GM18868 (cell line): ENCODE results near the gene ORM1.
A peak's percentile ranks its signal among the peaks of the same experiment; 100 is the strongest.

Source experiments
- ATAC-seq: cut with Tn5 transposase; IDR thresholded peaks from one replicate; pipeline ENCODE4 v1.9.1; 2021; ENCODE audit warnings: mild to moderate bottlenecking, moderate library complexity; ENCODE audit not compliant: unreplicated experiment

Gene ORM1

DNA sequence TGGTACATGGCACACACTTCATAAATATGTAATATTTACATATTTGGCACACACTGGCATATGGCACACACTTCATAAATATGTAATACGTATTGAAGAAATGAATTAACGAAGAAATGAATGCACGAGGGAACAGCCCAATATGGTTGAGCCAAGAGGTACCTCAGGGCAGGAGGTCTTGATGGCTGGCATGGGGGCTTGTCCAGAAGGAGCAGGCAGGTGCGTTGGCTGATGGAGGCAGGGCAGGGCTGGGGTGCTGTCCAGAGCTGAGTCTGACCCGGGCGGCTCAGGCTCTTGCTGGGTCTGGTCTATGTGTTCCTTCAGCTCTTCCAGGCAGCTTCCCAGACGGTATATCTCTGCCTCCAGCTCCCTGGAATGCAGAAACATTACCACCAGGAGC lies 38.6 kb downstream of the ORM1 start:
- ATAC-seq: no peak

DNA sequence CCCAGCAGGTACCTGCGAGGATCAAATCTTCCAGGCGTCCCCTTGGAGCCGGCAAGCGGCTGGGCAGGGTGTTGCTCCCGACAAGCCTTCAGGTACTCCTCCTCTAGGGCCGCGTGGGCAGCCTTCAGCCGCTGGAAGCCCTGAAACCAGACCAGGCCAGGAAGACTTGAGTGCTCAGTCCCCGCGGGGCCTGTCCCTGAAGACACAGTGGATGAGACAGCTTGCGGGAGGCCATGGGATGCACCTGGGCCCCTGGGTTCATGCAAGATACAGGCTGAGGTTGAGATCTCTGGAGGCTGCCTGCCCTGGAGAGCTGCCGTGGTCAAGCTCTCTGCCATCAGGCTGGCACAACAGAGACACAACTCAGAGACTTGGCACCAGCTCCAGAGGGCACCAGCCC lies 39.5 kb downstream of the ORM1 start:
- ATAC-seq: no peak

DNA sequence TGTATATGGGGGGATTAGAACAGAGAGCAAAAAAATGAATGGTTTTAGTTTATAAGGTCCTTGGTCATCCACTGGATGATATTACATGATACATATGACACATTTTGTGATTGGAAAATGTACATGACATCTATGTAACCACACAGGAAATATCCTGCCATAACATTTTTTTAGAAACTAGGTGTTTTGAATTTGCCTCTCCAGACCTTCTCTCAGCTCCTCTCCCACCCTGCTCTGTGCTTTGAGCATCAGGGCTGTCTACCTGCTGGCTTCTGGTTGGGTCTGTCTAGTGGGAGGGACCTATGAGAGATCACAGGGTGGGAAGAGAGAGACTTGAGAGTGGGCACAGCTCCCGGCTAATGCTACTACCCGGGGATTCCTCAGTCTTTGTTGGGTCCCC lies 40.5 kb downstream of the ORM1 start:
- ATAC-seq: no peak

DNA sequence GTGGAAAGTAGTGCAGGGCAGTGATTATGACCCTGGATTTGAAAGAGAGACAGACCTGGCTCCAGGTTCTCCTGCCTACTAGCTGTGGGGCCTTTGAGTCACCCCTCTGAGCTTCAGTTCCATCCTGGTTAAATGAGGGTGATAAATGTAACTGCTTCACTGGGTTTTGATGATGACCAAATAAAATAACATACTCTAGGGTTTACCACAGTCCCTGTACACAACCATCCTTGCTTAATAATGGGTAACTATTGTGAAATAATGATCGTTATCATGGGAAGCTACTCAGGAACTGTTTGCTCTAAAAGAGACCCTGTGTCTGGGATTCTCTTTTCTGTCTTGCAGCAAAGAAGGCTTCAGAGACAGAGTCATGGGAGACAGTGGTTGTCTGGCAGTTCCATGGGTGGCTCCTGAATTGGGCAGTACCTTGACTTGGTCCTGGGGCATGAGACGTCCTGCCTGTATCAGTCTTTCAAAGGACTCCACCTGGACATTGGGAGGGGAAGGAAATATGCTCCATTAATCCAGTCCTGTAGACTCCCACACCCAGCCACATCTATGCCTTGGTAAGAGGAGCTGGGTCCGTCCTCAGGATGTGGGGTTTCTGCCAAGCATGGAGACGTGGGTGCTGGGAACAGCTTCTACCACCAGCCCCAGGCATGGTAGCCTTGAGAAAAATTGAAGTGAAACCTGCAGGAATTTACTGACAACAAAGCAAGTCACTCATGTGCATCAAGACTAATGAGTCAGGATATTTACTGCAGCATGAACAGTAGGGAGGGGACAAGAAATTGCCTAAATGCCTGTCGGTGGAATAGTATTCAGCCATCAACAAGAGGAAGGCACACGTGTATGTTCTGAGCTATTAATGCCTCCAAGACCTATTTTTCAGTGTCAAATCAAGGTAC lies 41.5 kb downstream of the ORM1 start:
- ATAC-seq: peak; percentile 35

DNA sequence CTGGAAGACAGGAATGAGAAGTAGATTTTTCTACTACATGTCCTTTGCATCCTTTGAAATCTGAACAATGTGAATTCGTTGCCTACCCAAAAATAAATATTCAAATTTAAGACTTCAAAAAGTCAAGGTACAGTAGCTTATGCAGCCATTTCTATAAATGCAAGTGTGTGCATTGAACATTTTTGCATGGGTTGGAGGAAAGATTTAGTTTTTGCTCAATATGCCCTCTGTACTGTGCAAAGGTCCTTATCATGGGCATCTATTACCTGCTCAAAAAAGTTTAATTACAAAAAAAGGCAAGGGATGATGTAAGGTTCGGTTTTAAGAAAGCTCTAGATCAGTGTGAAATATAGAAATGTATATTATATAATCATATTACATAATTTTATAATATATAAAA lies 42.3 kb downstream of the ORM1 start:
- ATAC-seq: no peak

DNA sequence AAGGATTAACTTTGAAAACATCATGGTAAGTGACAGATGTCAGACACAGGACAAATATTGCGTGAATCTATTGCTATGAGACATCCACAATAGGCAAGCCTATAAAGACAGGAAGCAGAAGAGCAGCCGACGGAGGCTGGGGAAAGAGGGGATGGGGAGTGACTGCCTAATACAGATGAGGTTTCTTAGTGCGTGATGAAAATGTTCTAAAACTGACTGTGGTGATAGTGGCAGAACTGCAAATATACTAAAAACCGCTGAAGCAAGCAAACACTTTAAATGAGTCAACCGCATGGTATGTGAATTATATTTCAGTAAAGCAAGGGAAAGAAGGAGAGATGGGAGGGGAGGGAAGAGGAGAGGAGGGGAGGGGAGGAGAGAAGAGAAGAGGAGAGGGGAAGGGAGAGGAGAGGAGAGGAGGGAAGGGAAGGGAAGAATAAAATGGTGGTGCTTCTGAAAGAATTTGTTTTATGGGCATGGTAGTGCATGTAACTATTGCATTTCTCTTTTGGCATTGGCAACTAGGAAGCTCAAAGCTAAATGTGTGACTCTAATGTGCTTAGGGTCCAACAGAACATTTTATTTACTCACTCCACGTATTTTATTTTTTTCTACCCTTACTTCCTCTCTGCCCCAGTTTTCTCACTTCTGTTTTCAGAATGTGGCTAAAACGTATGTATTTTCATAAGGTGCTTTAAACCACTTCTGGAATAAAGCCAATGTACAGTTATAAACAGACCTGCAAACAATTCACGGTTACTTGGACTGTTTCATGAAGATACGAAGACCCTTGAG lies 43.6 kb downstream of the ORM1 start:
- peak; percentile 65 for ATAC-seq

DNA sequence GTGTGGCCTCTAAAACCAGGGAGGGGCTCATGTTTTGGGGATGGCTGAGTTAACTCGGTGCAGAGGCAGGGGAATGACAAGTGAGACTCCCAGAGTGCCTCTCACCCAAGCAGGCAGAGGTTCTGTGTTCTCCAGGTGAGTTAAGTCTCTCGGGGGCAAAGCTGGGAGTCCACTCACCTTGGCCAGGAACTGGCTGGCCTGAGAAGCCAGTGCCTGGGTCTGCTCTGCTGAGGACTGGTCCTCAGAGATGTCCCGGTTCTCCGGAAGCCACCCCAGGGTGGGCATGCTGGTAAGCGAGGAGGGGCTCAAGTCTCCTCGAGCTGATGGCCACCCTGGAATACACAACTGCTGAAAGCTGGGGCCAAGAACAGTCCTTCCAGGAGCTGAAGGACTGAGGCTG lies 44.5 kb downstream of the ORM1 start:
- ATAC-seq: no peak

DNA sequence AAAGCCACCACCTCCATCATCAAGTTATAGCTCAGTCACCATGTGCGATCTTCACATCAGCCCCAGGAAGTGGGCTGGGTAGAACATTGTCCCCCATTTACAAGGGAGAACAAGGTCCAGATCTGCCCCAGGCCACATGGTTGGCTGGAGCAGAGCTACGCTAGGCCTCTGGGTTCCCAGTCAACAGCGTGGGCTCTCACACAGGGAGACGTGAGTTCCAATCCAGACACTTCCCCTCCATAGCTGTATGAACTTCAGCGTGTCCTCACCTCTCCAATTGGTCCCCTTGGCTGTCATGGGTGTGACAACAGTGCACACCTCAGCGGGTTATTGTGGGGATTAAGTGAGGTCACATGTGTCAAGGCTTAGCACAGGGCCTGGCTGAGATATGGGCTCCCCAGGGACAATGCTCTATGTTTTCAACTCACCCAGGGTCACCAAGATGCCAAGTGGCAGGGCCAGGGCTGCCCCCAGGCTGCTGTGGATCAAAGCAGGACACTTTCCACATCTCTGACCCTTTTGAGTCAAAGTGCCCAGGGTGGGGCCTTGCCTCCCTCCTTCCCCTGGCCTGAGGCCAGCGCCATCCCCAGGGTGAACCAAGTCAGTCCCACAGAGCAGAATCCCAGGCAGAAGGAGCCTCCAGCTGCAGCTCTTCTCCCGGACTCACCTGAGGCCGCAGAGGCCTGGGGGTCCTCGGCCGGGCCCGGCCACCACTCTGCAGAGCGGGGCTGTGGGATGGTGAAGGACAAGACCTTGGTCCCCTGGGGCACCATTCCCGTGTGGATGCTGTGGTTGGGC lies 45.1 kb downstream of the ORM1 start:
- no peak for ATAC-seq

DNA sequence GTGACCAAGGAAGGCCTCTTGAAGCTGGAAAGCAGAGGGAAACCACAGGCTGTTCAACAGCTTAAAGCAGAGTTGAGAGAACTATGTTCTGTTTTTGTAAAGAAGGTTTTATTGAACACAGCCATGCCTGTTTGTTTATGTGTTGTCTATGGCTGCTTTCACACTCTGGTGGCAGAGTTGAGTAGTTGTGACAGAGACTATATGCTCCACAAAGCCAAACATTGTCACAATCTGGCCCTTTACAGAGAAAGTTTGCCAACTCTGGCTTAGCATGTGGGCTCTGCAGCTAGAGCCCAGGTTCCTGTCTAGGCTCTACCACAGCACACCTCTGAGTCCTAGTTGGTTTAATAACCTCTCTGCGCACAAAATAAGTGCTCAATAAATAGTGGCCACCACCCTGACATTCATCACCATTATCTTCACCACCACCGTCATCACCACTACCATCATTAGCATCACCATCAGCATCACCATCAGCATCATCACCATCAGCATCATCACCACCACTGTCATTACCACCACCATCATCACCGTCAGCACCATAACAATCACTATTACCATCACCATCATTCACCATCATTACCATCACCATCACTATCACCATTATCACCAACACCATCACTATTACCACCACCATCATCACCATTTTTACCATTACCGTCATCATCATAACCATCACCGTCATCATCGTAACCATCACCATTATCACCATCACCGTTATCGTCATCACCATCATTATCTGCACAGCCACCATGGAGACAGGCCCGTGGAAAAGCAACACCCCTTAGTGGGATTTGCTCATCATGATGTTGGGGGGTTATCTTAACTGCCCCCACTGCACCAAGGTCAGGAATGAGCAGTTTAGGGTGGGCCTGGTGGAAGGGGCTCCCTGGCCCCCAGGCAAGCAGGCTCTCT lies 46.6 kb downstream of the ORM1 start:
- ATAC-seq: no peak

DNA sequence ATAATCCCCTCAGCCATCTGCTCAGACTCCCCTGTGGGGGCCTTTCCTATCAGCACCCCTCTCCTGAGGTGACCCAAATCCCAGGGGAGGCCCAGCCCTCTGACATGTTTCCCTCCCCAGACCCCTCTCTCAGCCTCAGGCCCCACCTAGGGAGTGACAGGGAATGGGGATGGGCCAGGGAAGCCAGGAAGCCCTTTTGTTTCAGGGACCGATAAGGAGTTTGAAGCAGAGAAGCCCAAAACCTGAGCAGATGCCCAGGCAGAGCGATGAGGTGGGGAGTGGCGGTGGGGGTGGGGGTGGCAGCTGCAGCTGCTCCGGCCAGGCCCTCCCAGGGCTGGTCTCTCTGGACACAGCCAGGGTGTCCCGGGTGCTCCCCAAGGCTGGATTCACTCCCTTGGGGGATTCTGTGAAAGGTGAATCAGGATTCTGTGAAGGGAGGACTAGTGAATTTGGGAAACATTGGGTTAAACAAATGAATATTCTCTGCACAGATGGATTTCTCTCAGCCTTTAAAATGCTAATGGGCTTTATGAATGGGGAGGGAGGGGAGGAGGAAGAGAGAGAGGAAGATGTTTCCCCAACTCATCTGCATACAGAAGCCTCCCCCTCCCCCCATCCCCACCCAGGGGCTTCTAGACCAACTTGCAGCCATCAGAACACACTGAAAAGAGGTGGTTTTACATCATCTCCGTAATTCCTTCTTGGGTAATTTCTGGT lies 47.5 kb downstream of the ORM1 start:
- no peak for ATAC-seq

DNA sequence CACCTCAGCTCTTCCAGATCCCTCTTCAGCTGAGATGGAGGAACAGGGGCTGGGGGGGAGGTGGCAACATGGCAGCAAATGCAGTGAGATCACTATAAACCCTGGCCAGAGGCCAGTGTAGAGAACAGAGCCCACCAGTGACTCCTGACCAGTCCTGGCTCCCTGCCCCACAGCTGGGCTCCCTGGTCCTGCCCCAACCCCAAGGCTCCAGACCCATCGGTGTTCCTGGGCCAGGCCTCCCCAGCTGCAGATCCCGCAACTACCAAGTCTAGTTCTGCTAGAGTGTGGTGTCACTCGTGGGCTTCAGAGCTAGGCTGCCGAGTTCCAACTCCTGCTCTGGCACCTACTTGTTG lies 48.0 kb downstream of the ORM1 start:
- no peak for ATAC-seq

DNA sequence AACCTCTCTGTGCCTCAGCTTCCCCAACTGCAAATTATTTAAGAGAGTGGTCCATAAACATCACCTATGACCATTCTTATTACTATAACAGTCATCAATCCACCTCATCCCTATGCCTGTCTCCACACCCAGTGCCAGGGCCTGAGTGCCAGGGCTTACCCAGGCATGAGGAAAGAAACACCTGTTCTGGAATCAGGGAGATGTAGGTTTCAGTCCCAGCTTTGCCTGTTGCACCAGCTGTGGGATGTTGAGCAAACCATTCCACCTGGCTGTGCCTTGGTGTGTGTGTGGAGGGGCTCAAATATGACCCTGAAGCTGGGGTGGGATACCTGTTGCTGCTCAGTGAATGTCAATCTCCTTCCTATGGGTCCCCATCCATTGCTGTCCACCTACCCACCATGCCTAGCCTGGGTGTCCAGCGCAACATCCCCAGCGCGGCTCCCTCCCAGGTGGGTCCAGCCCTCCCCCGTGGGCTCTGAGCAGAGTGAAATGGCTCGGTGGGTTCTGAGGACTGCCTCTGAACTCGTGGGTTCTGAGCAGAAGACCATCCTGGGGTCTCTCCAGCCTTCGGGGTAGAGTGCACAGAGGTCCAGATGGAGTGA lies 48.5 kb downstream of the ORM1 start:
- ATAC-seq: no peak

DNA sequence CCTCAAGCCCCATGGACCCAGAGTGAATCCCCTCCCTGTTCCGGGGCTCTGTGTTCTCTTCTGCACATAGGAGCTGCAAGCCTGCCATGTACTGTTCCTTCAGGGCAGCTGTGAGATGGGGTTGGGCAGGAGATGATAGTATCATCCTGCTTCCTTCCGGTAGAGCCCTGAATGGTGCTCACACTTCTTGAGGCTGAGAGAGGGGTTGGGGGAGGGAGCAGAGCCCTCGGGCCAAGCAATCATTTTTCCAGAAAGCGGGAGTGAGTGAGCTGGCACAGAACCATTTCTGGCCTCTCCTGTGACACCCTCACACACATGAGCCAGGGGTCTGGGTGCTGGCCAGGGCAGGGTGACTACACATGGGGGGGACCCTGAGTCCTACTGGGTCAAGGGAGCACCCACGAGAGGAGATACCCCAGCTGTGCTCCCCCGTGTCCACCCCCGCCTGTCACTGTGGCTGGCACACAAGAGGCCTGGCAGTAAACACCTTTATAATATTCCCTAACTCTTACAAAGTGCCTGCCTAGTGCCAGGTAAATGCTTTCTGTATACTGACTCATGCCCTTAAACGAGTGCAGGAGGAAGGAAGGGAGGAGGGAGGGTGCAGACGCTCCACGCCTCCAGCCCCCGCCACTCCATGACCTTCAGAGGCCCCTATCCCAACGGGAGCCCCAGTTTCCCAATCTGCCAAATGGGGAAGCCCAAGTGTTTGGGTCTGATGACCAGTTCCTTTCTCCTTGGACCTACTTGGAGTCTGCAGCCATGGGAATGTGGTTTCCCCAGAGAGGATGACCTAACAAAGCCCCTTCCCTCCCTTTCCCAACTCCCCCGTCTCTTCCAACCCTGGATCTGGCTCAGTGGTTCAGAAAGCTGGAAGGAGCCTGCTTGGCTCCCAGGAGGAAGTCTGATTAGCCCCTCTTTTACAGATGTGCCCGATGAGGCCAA lies 49.3 kb downstream of the ORM1 start:
- peak; percentile 29 for ATAC-seq

DNA sequence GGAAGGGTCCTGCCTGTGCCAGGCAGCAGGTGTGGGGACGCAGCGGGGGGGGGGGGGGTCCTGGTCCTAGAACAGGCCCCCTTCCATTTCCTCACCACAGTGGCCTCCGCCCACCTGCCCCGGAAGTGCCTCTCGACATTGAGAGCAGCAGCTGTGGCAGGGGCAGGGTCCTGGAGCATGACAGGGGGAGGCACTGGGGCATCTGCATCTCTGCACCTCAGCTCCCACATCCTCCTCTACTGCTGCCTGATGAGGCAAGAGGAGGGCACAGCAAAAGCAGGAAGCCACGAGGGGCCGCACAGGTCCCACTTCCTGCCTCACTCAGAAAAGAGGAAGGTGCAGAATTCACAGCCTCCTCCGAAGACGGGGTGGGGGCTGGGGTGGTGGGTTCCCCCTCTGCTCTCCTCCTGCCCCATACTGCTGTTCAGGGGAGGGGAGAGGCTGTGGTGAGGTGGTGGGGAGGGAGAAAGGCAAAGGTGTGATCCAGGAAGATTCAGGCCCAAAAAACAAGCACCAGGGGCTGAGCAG lies 50.1 kb downstream of the ORM1 start:
- peak; percentile 93 for ATAC-seq

DNA sequence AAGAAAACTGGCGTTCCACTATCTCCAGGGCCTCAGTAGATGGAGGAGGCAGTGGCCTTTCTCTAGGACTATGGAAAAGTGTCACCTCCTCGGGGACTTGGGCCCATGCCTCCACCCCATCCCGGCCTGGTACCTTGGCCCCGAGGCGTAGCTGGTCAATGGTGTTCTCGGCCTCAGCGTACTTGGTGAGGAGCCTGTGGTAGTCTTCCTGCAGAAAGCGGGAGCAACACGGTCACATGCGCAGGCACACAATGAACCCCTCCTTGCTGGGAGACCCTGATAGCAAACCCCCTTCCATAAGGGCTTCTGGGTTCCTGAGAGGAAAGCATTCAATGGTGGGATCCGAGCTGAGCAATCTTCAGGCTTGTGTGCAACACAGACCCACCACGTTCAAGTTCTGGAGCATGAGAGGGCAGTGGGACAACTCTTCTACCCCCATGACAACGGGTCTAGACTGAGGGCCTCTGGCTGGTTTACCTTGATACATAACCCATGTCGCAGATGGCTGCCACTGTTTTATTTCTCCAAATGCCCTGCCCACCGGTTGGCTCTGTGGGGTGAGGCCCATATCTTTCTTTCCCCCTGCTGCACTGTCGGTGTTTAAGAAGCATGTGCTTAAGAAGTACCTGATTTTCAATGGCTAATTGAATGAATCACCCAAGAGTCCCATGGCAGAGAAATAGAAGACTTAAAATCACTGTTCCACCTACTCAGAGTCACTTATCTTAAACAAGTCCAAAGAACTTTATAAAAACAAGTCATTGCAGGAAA lies 51.2 kb downstream of the ORM1 start:
- no peak for ATAC-seq

DNA sequence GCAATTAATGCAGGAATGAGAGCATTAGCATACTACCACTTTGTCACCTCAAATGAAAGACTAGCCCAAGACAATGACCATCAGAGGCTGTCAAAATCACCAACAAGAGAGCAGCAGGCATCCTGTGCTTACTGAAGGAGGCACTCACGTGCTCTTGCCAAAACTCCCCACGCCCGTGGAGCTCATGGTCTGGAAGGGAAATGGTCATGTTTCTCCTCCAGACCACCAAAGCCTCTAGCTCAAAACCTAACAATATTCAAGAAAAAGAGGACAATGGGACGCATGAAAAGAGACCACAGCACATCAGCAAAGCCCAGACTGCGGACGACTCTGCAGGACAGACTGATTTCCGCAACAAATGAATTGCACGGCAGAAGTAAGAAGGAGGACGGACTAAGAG lies 52.0 kb downstream of the ORM1 start:
- ATAC-seq: no peak
